Vagina (tissue), 2 donors: ENCODE results near the gene RAD23B.

Experiments
- POLR2A ChIP-seq, 2 donors: fragments of 450-650 bp; IDR thresholded peaks; one replicate each; pipeline ENCODE4 v1.6.1; 2017; ENCODE audit warnings: antibody characterized with exemption in 2 of 2, mild to moderate bottlenecking in 2 of 2, moderate library complexity in 2 of 2
- POLR2AphosphoS5 ChIP-seq, 2 donors: sonication (generic); formaldehyde crosslinking; IDR thresholded peaks; one replicate each; pipeline ENCODE4 v1.9.0; 2017; ENCODE audit warnings: antibody characterized with exemption in 2 of 2, mild to moderate bottlenecking in 2 of 2, low read depth in 1 of 2; ENCODE audit not compliant: insufficient read depth in 1 of 2
- TF ChIP-seq, protein P1 (sequence below), 3 experiments: fragments of 450-650 bp in 2 of 3; fragments of 200-600 bp in 1 of 3; sonication (generic) in 1 of 3; IDR thresholded peaks; one replicate each; pipeline ENCODE4 v1.5.1; 2017 to 2019; ENCODE audit warnings: antibody characterized with exemption in 3 of 3, mild to moderate bottlenecking in 2 of 3, moderate library complexity in 2 of 3

GRCh38 chr9:107313555-107314096 lies 30.5 kb downstream of the RAD23B start:
- TF ChIP-seq, protein P1, sequence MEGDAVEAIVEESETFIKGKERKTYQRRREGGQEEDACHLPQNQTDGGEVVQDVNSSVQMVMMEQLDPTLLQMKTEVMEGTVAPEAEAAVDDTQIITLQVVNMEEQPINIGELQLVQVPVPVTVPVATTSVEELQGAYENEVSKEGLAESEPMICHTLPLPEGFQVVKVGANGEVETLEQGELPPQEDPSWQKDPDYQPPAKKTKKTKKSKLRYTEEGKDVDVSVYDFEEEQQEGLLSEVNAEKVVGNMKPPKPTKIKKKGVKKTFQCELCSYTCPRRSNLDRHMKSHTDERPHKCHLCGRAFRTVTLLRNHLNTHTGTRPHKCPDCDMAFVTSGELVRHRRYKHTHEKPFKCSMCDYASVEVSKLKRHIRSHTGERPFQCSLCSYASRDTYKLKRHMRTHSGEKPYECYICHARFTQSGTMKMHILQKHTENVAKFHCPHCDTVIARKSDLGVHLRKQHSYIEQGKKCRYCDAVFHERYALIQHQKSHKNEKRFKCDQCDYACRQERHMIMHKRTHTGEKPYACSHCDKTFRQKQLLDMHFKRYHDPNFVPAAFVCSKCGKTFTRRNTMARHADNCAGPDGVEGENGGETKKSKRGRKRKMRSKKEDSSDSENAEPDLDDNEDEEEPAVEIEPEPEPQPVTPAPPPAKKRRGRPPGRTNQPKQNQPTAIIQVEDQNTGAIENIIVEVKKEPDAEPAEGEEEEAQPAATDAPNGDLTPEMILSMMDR (IDR thresholded peaks at IDR 0.05) = no peak
- TF ChIP-seq POLR2A (IDR thresholded peaks at IDR 0.05) (no peak), POLR2AphosphoS5 (IDR thresholded peaks at IDR 0.05; ENCODE audit: insufficient read depth in 1 of 2, low read depth in 1 of 2) (no peak)
